GM12874 (cell line): ENCODE data around the gene MTRR.

Experiments used
- TF ChIP-seq, protein P1 (sequence below): IDR thresholded peaks from 2 replicates; pipeline ENCODE4 v1.5.1; 2011; ENCODE audit warnings: low read depth, mild to moderate bottlenecking, control low read depth, low read length, moderate library complexity; ENCODE audit not compliant: insufficient read depth

MTRR gene

DNA sequence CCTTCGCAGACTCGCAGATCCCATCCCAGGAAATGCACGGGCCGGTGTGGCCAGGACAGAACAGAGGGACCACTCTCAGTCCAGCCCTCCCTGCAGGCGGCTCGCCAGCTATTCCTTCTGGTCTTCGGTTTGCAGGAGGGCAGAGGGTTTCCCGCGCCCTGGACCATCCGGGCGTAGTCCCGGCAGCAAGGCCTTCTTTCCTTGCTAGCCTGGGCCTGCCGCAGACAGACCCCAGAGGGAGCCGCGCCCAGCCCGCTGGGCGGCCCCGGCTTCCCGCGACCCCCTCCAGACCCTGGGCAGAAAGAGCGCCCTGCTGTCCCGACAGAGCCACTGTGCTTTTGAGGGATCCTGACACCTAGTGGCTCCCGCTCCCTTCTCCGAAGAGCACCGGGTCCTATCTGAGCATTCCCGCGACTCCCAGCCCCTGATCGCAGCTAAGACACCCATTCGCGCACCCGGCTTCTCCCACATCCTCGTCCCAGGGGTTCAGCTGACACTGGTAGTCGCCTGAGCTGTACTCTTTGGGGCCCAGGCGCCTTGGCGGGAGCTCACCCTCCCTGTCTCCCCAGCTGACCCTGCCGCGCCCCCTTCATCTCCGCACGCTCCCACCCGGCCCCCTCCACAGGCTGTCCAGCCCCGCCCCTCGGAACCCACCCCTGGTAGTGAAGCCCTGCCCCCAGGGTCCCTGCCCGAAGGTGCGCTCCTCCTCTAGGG is 19.1 kb upstream of the MTRR start:
- TF ChIP-seq, protein P1, sequence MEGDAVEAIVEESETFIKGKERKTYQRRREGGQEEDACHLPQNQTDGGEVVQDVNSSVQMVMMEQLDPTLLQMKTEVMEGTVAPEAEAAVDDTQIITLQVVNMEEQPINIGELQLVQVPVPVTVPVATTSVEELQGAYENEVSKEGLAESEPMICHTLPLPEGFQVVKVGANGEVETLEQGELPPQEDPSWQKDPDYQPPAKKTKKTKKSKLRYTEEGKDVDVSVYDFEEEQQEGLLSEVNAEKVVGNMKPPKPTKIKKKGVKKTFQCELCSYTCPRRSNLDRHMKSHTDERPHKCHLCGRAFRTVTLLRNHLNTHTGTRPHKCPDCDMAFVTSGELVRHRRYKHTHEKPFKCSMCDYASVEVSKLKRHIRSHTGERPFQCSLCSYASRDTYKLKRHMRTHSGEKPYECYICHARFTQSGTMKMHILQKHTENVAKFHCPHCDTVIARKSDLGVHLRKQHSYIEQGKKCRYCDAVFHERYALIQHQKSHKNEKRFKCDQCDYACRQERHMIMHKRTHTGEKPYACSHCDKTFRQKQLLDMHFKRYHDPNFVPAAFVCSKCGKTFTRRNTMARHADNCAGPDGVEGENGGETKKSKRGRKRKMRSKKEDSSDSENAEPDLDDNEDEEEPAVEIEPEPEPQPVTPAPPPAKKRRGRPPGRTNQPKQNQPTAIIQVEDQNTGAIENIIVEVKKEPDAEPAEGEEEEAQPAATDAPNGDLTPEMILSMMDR = no peak

DNA sequence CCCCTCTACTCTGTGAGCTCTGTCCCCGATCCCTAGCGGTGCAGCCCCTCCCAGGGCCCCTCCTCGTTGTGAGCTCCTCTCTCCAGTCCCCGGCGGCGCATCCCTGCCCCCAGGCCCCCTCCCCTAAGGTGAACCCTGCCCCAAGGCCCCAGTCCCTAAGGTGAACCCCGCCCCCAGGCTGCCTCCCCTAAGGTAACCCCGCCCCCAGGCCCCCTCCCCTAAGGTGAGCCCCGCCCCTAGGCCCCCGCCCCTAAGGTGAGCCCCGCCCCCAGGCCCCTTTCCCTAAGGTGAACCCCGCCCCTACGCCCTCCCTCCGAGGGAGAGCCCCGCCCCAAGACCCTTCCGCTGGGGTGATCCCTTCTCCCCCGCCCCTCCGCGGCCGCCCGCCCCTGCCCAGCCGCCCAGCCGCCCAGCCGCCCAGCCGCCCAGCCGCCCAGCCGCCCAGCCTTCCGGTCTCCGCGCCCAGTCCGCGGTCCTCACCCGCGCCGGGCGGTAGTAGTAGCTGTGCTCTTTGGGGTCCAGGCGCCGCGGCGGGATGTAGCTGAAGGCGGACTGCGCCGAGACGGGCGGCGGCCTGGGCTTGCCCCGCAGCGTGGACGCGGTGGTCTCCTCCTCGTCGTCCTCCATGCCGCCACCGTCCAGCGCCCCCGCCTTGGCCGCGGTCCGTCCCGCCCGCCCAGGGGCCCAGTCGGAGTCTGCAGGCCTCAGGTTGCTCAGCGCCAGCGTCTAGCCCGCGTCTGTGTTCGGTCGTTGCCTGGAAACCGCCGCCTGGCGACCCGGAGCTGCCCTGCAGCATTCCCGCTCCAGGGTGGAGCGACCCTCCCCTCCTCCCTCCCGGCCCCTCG is 18.3 kb upstream of the MTRR start, which contains the start of gene CFAP90:
CFAP90 (minus strand) TSS at position 739 of the 845 bp plus-strand sequence; CDS start at position 627, 112 bp downstream.
- TF ChIP-seq, protein P1 = no peak

DNA sequence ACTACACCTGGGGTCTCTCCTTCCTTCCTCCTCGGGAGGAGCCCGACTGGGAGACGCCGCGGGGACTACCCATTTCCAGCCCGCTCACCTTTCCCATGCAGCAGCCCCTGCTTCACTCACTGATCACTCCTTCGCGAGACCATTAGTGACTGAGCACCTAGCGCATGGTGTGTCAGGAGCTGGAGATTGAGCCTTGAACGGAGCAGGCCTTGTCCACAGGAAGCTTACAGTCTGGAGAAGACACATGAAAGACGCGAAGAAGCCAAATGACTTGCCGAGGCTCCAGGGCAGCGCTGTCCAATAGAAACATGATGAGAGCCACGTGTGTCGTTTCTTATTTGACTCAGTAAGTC is 17.7 kb upstream of the MTRR start:
- TF ChIP-seq, protein P1 = no peak

DNA sequence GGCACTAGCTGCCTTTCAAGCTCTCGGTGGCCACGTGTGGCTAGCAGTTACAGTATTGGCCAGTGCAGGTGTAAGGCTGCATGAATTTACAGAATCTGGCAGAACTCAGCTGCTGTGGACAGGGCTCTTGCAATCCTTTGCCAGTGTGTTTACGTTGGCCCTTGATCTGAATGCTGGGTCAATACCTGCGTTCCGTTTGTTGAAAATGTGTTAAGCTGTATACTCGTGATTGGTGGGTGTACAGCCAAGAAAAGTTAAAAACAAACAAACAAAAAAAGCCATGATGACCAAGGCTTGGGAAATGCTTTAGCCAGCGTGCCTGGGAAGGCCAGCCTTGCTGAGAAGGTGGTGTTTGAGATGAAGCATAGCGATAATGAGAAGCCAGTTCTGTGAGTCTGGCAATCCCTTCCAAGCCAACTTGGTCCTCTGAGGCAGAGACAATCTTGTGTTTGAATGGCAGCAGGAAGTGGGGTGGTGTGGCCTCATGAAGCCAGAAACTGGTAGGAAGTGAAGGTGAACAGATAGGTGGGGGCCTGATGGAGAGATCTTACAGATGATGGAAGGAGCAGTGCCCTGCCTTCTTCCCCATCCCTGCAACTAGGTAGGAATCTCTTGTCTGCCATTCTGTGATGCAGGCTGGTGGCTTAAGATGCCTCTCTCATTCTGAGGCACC is 17.2 kb upstream of the MTRR start:
- TF ChIP-seq, protein P1 = no peak

DNA sequence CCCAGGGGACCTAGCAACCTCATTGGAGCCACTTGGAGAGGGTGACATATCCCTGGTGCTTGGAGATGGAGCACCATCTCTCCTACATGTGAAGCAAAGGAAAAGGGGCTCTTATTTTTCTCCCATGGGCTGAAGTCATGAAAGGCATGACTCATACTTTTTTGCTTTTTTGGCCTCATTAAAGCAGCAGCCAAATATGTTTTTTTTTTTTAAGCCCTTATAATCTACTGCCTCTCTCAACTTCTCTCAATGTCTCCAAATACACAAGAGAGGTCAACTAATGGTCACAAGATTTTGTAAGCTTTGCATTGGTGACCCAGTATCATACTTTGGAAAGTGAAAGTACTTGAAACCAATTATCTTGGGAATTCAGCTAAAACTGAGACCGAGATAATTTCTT is 16.4 kb upstream of the MTRR start:
- TF ChIP-seq, protein P1 = no peak

DNA sequence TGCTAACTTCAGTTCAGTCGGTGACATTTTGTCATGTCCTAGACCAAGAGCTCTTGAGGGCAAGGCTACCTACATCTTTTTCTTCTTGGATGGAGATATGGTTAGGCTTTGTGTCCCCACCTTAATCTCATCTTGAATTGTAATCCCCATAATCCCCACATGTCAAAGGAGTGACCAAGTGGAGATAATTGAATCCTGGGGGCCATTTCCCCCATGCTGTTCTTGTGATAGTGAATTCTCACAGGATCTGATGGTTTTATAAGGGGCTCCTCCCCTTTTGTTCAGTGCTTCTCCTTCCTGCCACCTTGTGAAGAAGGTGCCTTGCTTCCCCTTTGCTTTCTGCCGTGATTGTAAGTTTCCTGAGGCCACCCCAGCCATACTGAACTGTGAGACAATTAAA is 16.0 kb upstream of the MTRR start:
- TF ChIP-seq, protein P1 = no peak

DNA sequence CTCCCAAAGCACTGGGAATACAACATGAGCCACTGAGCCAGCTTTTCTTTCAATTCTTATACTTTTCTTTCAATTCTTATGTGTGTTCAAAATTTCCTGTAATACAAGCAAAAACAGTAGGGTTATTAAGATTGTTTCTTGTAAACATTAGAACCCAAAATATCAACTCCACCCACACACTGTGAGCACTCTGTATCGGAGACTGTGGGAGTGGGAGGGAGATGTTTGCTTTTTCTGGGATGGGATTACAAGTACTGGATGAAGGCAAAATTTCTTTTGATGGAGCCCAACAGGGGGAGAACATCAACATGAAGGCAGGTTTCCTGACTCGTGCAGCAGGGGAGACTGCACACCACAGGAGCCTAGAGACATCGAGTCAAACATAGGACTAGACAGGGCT is 13.3 kb upstream of the MTRR start:
- TF ChIP-seq, protein P1 = no peak
